Measurements from ENCODE around the gene ASB10. TPM values are rescaled to one million over a fixed set of nuclear protein-coding genes. Genes with fewer than 3 reads are reported as not detected.

Gene ASB10
- polyA plus RNA-seq, 1 of the 3 experiments (the other 2 are of a cell fraction), result not detected

- H3K27me3 ChIP-seq (ENCODE audit: insufficient read depth), result peaks cover 85% of the 10 kb centered on the region
- no peak overlapping the region for H3K9ac ChIP-seq
- POLR2A ChIA-PET, result no interaction called here
- no peaks in the 10 kb centered on the region for H3K9me2 ChIP-seq
- H3F3A ChIP-seq (replicated peaks; ENCODE audit: insufficient read depth), result no peaks in the 10 kb centered on the region
- no peak for DNase-seq
- CTCF ChIA-PET, result interaction anchor here (0.6 to 15.5 kb wide), 27 partner anchors 10 to 1492 kb away, joined by 3 to 243 read pairs (median 4); partner anchors contain the start of genes ABCF2, SLC4A2 and TMUB1
- no peaks in the 10 kb centered on the region for H3K9me3 ChIP-seq
- no peaks in the 10 kb centered on the region for H3K36me3 ChIP-seq (replicated peaks in 1 of 2; ENCODE audit: control insufficient read depth in 1 of 2, insufficient read depth in 2 of 2, low read length in 1 of 2)
- H3K4me2 ChIP-seq, result no peak overlapping the region
- no peak overlapping the region for H3K4me3 ChIP-seq (ENCODE audit: low read depth in 2 of 2, low read length in 1 of 2)
- no peaks in the 10 kb centered on the region for H3K79me2 ChIP-seq (ENCODE audit: insufficient read depth)
- H2AFZ ChIP-seq (ENCODE audit: low read depth), result no peak overlapping the region
- H4K20me1 ChIP-seq (ENCODE audit: insufficient read depth), result no peaks in the 10 kb centered on the region
- no peak overlapping the region for H3K27ac ChIP-seq (ENCODE audit: low read depth in 2 of 2, low read length in 1 of 2)
- 32% methylated on average over 10 of the region's 10 CpGs for WGBS (ENCODE audit: low lambda C conversion rate)
- TF ChIP-seq EP300 (IDR thresholded peaks at IDR 0.05; ENCODE audit: borderline replicate concordance in 1 of 2, low read depth in 1 of 2, low read length in 1 of 2), result no peak
- no peak for TF ChIP-seq TEAD4 (IDR thresholded peaks at IDR 0.05; ENCODE audit: borderline replicate concordance, insufficient read depth)
- no peak for TF ChIP-seq JUND (IDR thresholded peaks at IDR 0.05)
- H3K4me1 ChIP-seq (ENCODE audit: control insufficient read depth in 1 of 2, insufficient read depth in 2 of 2, low read depth in 1 of 2, low read length in 1 of 2), result peaks cover 0 to 9% of the 10 kb centered on the region in 2 experiments; a peak in 1 of 4 replicates
These were observed 18.3 kb downstream of the ASB10 start for GRCh38 chr7:151168787-151169162.

GRCh38 chr7:151168003-151168786 is 18.9 kb downstream of the ASB10 start:
- WGBS (ENCODE audit: low lambda C conversion rate), result 4% methylated on average over 21 of the region's 52 CpGs
- H3K4me1 ChIP-seq (ENCODE audit: control insufficient read depth in 1 of 2, insufficient read depth in 2 of 2, low read depth in 1 of 2, low read length in 1 of 2), result peaks cover 0 to 9% of the 10 kb centered on the region in 2 experiments; a peak in 1 of 4 replicates
- TF ChIP-seq EZH2phosphoT487 (IDR thresholded peaks at IDR 0.05; ENCODE audit: borderline replicate concordance, low read depth) (0 out of 2 replicates have a peak, but pooled peaks have one; percentile 82), EP300 (IDR thresholded peaks at IDR 0.05; ENCODE audit: borderline replicate concordance in 1 of 2, low read depth in 1 of 2, low read length in 1 of 2) (no peak), CTCF (IDR thresholded peaks at IDR 0.05) (peak; percentile 74), FOSL2 (IDR thresholded peaks at IDR 0.05; ENCODE audit: borderline replicate concordance, low read depth) (no peak), PBX3 (IDR thresholded peaks at IDR 0.05) (no peak), REST (IDR thresholded peaks at IDR 0.05; ENCODE audit: low read depth, low read length) (no peak), MEF2A (IDR thresholded peaks at IDR 0.05; ENCODE audit: borderline replicate concordance, low read depth) (no peak), NRF1 (IDR thresholded peaks at IDR 0.05; ENCODE audit: low read depth, low read length) (no peak), JUND (IDR thresholded peaks at IDR 0.05) (no peak)
- peak overlapping the region; percentile 41 to 46; a peak in 3 of 4 replicates for H3K4me3 ChIP-seq (ENCODE audit: low read depth in 2 of 2, low read length in 1 of 2)
- no peaks in the 10 kb centered on the region for H3K79me2 ChIP-seq (ENCODE audit: insufficient read depth)
- H3K9me2 ChIP-seq, result no peaks in the 10 kb centered on the region
- CTCF ChIA-PET, result interaction anchor here (0.6 to 15.5 kb wide), 42 partner anchors 11 to 1491 kb away, joined by 3 to 243 read pairs (median 4); partner anchors contain the start of genes ABCF2, ATG9B, CHPF2 and TMUB1
- H2AFZ ChIP-seq (ENCODE audit: low read depth), result peak overlapping the region; percentile 51; the same call in 1 of the 2 replicates
- POLR2A ChIA-PET, result no interaction called here
- H3K4me2 ChIP-seq, result peak overlapping the region; percentile 78
- H3K27me3 ChIP-seq (ENCODE audit: insufficient read depth), result peaks cover 84% of the 10 kb centered on the region
- no peaks in the 10 kb centered on the region for H3K36me3 ChIP-seq (replicated peaks in 1 of 2; ENCODE audit: control insufficient read depth in 1 of 2, insufficient read depth in 2 of 2, low read length in 1 of 2)
- no peaks in the 10 kb centered on the region for H3K9me3 ChIP-seq
- no peaks in the 10 kb centered on the region for H4K20me1 ChIP-seq (ENCODE audit: insufficient read depth)
- H3F3A ChIP-seq (replicated peaks; ENCODE audit: insufficient read depth), result no peaks in the 10 kb centered on the region
- H3K27ac ChIP-seq (ENCODE audit: low read depth in 2 of 2, low read length in 1 of 2), result no peak overlapping the region
- peak; percentile 91 for DNase-seq
- H3K9ac ChIP-seq, result no peak overlapping the region
